ENCODE data around the gene PRSS56.

Gene PRSS56

GRCh38 chr2:232501794-232502390 lies 18.3 kb upstream of the PRSS56 start:
- ChIA-PET POLR2A (no interaction called here), CTCF (no interaction called here)
- TF ChIP-seq CTCF (IDR thresholded peaks at IDR 0.05; ENCODE audit: control extremely low read depth, extremely low read depth, low read depth, missing control alignments): no peak
- DNase-seq (ENCODE audit: extremely low spot score): no peak

- TF ChIP-seq CTCF (IDR thresholded peaks at IDR 0.05; ENCODE audit: control extremely low read depth, extremely low read depth, low read depth, missing control alignments): no peak
- no peak for DNase-seq (ENCODE audit: extremely low spot score)
- CTCF ChIA-PET: no interaction called here
- POLR2A ChIA-PET: no interaction called here
Observed at GRCh38 chr2:232502511-232502910, 17.7 kb upstream of the PRSS56 start.

DNA sequence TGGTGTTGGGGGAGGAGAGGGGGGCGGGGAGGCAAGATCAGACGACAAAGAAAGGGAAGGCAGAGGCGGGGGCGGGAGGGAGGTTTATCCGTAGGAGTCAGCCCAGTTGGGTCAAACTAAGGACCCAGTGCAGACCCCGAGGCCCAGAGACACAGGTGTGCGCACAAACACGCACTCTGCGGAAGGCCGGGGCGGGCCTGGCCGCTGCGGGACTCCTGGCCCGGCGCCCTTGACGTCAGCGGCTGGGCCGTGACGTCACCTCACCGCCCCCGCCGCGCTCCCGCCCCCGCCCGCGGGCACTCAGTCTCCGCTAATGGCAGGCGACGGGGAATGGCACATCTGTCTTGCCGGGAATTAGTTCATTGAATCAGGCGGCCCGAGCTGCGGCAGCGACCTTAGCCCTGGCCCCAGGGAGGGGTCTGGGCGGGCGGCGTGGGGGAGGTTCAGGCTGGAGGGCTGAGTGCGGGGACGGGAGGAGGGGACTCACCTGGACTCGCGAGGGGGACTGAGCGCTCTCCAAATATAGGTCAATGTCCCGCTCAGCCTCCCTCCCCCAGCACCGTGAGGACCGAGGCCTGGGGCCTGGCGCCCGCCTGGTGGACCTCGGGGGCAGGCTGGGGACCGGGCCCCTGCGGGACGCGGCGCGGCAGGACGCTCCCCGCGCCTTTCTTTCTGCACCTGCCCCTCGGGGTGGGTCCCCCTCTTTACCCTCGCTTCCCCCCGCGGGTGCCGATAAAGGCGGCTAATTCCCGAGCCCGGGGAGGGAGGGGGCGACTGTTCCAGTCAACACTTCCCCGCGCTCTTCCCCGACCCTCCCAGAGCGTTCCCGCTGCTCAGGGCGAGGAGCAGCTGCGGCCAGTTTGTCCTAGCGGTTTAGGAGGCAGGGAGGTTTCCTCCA lies 17.0 kb upstream of the PRSS56 start:
- ChIA-PET POLR2A (no interaction called here), CTCF (no interaction called here)
- no peak for DNase-seq (ENCODE audit: extremely low spot score)
- TF ChIP-seq CTCF (IDR thresholded peaks at IDR 0.05; ENCODE audit: control extremely low read depth, extremely low read depth, low read depth, missing control alignments): no peak

DNA sequence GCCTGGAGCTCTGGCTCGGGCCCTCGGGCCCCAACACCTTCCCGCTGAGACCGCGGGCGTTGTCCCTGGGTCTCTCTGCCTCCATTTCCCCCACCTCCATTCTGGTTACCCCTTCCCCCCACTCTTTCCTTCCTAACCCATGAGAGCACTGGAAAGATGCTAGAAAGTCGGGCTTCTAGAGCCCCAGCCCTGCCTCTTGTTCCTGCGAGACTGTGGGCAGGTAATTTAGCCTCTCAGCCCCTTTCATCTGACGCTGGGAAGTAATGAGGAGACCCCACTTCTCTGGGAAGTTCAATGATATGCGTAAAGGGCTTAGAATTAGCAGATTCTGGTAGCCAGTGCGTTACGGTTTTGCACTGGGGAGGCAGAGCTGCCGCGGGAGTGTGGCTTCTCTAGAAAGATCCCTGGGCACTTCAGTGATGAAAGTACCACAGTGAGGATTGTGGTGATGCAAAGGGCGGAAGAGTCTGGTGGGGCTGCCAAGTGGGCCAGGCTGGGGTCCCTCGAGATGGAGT lies 16.3 kb upstream of the PRSS56 start:
- ChIA-PET POLR2A (no interaction called here), CTCF (interaction anchor here (1.0 kb wide), 1 partner anchor 10 kb away, joined by 3 read pairs; no protein-coding TSS in a partner anchor)
- no peak for DNase-seq (ENCODE audit: extremely low spot score)
- no peak for TF ChIP-seq CTCF (IDR thresholded peaks at IDR 0.05; ENCODE audit: control extremely low read depth, extremely low read depth, low read depth, missing control alignments)

DNA sequence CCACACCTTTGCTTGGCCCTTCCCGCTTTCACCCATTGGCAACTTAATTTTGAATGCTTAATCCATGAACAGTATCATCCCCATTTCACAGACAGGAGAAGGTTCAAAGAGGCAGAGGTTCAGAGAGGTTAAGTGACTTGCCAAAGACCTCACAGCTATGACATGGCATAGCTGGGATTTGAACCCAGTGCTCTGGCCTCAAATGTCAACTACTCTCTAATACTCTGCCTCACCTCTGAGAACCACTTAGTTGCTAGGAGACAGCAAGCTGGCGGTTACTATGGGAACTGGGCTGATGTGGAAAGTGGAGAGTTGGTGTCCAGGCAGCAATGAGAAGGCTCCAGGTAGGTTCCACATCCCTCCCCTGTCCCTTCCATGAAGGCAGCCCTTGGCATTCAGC lies 15.8 kb upstream of the PRSS56 start:
- POLR2A ChIA-PET: no interaction called here
- no peak for TF ChIP-seq CTCF (IDR thresholded peaks at IDR 0.05; ENCODE audit: control extremely low read depth, extremely low read depth, low read depth, missing control alignments)
- CTCF ChIA-PET: interaction anchor here (1.0 kb wide), 1 partner anchor 11 kb away, joined by 3 read pairs; no protein-coding TSS in a partner anchor
- DNase-seq (ENCODE audit: extremely low spot score): no peak

- DNase-seq (ENCODE audit: extremely low spot score): no peak
- ChIA-PET POLR2A (no interaction called here), CTCF (no interaction called here)
- TF ChIP-seq CTCF (IDR thresholded peaks at IDR 0.05; ENCODE audit: control extremely low read depth, extremely low read depth, low read depth, missing control alignments): no peak
Observed at GRCh38 chr2:232505856-232506255, 14.3 kb upstream of the PRSS56 start.

Data from GM10248 (cell line).